H54 (cell line): Measurements from ENCODE around the gene DUOXA2.

ENCODE experiments used
- DNase-seq: peaks from one replicate; pipeline ENCODE4 v3.0.0; 2011; ENCODE audit warnings: low spot score, mixed read lengths; ENCODE audit not compliant: insufficient read length
- FAIRE-seq: peaks from 3 replicates; lab custom pipeline; 2011; peaks lifted over from hg19 to GRCh38; lab: Jason Lieb, UNC
- POLR2A ChIP-seq: IDR thresholded peaks from 2 replicates; pipeline ENCODE4 v1.6.1; 2011; ENCODE audit warnings: low read depth, mild to moderate bottlenecking, low read length

Gene DUOXA2

DNA sequence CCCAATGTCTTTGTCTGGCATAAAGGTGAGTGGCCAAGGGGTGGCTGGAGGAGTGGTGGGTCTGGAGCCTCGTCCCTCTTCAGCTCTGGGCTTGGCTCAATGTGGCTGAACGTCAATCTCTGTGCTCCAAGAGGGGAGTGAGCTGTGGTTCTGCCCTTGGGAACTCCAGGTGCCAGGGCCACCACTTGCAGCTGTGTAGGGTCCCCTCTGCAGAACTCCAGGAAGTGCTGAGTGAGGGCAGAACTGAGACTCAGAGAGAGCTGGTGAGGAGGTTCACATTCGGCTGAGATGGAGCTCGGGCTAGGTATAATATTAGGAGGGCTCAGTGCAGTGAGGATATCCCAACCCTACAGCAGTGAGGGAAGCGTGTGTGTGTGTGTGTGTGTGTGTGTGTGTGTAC, 27.3 kb downstream of the DUOXA2 start:
- no peak for DNase-seq
- TF ChIP-seq POLR2A: no peak
- FAIRE-seq: no peak

DNA sequence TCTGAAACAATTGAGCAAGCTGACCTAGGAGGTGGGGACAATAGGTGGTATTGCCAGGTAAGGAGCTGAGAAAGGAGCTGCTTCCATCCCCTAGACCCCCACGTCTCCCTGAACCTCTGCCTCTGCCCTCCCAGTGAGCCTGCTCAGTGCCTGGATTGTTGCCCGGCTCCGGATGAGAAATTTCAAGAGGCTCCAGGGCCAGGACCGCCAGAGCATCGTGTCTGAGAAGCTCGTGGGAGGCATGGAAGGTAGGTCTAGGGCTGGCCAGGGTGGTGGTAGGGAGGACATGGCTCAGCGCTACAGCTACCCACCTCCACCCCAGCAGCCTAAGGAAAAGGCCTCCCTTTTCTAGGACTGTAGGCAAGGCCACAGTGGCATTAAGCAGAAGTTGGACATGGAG, 28.9 kb downstream of the DUOXA2 start:
- TF ChIP-seq POLR2A: no peak
- FAIRE-seq: no peak
- no peak for DNase-seq

DNA sequence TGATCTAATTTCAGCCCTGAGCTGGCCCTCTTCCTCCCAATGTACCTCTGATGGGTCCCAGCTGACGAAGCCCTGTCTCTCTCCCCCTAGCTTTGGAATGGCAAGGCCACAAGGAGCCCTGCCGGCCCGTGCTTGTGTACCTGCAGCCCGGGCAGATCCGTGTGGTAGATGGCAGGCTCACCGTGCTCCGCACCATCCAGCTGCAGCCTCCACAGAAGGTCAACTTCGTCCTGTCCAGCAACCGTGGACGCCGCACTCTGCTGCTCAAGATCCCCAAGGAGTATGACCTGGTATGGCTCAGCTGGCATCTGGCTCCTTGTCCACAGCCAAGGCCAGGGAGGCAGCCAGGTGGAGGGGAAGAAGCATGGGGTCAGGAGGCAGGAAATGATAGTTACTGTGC, 29.8 kb downstream of the DUOXA2 start:
- DNase-seq: no peak
- no peak for FAIRE-seq
- no peak for TF ChIP-seq POLR2A

DNA sequence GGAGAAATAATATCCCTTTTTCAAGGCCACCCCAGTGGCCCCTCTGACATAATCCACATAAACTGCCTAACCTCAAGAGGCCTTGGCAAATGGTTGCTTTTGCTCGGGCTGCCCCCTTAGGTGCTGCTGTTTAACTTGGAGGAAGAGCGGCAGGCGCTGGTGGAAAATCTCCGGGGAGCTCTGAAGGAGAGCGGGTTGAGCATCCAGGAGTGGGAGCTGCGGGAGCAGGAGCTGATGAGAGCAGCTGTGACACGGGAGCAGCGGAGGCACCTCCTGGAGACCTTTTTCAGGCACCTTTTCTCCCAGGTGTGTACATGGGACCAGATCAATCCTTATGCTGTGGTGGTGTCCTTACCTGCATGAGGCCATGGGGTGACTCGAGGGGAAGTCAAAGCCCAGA, 30.6 kb downstream of the DUOXA2 start:
- DNase-seq (no peak), FAIRE-seq (no peak)
- no peak for TF ChIP-seq POLR2A

DNA sequence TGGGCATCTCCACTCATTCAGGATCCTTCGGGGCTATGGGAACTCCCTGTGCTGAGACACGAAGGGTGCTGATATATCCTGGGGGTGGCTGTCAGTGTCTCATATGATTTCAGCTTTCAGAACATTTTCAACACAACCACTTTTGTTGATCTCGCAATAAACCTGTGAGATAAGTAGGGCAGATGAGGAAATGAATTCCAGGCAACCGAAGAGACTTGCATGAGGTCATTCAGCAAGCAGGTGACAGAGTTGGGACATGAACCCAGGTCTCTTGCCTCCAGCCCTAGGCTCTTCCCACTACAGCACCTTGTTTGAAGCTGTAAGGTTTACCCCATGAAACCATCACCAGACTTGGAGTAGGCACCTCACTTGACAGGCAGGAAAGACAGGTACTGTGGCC, 32.3 kb downstream of the DUOXA2 start:
- no peak for FAIRE-seq

DNA sequence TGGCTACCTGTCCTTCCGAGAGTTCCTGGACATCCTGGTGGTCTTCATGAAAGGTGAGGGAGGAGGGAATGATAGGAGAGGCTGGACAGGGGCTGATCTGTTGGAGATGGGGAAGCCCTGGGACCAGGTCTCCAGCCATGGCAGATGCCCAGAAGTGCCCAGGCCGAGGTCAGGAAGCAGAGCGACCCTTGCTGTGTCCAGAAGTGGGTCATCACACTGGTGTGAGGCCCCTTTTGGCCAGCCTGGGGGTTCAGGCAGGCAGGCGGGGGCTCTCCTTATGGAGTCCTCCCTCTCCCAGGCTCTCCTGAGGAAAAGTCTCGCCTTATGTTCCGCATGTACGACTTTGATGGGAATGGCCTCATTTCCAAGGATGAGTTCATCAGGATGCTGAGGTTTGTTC, 33.5 kb downstream of the DUOXA2 start:
- TF ChIP-seq POLR2A: no peak
- FAIRE-seq (no peak), DNase-seq (no peak)

More for the DNA sequence above, 32.3 kb downstream of the DUOXA2 start:
- TF ChIP-seq POLR2A: no peak
- DNase-seq: no peak

DNA sequence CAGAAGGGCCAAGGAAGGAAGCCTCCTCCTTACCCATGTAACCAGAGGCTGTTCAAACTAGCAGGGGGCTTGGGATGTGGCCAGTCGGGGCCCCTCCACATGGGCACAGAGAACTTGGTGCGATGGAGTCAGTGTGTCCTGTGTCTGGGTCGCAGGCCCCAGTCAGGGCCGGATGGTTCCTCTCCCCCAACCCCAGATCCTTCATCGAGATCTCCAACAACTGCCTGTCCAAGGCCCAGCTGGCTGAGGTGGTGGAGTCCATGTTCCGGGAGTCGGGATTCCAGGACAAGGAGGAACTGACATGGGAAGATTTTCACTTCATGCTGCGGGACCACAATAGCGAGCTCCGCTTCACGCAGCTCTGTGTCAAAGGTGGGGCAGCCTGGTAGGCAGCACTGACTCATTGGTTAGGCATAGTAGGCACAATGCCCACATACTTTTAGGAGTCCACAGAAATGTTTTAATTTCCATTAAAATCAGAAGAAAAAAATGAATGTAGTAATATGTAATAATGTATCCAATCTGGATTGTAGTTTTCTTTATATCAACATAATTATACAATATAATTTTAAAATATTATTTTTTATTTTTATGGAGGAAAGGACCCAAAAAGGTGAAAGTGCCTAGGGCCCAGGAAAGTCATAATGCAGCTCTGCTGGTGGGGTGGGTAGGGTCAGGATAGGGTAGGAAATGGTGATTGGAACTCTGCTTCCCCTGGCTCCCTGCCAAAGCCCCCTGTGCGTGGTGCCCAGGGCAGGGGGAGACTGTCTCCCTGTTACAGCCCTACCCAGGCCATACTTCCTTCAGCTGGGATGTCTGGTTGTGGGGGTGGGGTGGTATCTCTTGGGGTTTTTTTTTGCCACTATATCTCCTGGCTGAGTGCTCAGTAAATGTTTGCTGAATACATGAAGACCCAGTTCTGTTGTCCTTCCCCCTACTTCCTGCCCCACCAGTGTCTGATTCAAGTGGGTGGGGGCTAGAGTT, 34.2 kb downstream of the DUOXA2 start:
- DNase-seq (no peak), FAIRE-seq (no peak)
- no peak for TF ChIP-seq POLR2A

DNA sequence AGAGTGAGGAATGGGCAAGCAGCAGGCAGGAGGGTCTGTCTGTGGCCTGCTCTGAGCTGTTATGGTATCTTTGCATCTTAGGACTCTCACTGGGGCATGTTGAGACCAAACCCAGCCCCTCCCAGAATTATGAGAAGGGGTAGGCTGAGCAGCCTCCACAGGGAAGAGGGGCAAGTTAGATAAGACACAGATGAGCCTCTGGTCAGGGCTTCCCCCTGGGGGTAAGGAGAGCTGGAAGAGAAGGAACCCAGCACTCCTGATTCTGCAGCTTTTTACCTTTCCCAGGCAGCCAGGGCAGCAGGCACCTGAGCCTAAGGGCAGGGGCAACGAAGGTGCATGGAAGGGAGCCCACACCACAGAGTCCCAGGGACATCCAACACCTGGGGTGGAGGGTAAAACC, 34.9 kb downstream of the DUOXA2 start:
- no peak for FAIRE-seq
- no peak for DNase-seq
- no peak for TF ChIP-seq POLR2A

DNA sequence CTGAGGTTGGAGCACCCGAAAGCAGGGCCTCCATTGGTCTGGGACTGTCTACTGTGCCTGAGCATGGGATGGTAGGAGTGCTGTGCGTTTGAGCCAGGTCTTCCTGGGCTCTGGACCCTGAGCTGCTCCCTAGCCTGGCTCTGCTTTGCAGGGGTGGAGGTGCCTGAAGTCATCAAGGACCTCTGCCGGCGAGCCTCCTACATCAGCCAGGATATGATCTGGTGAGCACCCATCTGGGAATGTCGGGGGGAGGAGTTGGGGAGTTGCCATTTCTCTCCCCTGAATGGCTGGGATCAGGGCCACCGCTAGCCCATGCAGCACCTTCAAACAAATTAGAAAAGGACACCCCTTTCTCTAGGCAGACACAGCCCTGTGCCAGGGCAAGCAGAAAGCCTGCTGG, 36.4 kb downstream of the DUOXA2 start:
- no peak for TF ChIP-seq POLR2A
- FAIRE-seq (no peak), DNase-seq (no peak)

DNA sequence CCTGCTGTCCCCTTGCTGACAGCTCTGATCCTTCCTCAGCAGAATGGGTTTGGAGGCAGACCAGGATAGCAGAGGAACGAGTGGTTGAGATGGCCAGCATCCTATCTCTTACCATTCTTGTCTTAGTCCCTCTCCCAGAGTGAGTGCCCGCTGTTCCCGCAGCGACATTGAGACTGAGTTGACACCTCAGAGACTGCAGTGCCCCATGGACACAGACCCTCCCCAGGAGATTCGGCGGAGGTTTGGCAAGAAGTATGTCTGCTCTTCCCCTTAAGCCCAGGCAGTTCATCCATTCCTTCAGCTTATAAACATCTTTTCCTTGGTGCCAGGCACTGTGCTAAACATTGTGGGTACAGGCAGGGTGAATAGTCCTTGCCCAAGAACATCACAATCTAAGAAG, 36.9 kb downstream of the DUOXA2 start:
- FAIRE-seq (no peak), DNase-seq (no peak)
- no peak for TF ChIP-seq POLR2A

DNA sequence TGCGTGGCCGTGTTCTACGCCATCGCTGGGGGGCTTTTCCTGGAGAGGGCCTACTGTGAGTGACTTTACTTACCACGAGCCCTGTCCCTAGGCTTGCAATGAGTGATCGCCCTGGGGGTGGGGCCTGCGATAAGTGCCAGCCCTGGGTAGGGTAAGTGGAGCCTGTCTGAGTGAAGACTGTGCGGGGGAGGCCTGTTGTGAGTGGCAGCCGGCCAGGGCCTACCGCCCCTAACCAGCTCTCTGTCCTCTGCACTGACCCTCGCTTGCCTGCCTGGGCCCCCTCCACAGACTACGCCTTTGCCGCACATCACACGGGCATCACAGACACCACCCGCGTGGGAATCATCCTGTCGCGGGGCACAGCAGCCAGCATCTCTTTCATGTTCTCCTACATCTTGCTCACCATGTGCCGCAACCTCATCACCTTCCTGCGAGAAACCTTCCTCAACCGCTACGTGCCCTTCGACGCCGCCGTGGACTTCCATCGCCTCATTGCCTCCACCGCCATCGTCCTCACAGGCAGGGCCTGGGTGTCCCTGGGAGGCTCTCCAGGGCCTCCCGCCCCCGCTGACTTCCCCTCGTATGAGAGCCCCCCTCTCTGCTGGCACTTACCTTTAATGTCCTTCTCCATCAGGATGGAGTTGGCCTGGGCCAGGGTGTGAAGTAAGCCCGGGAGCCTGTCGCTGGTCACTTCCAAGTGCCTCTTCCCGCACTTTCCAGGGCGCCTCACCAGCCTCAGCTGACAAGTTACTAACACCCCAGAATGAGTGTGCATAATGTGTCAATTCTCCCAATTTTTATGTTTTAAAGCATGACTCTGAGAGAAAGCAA, 38.1 kb downstream of the DUOXA2 start:
- DNase-seq (no peak), FAIRE-seq (no peak)
- no peak for TF ChIP-seq POLR2A

DNA sequence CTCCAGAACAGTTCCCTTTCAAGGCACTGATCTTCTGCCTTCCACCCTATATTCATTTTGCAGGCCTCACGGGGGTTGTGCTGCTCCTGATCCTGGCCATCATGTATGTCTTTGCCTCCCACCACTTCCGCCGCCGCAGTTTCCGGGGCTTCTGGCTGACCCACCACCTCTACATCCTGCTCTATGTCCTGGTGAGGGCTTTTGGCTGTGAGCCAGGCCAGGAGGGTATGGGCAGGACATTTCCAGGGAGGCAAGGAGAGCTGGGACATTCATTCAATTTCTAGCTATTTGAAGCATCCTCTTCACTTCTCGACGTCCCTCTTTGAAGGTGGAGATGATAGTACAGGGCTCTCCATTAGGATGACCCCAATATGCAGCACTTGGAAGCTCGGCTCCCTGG, 41.6 kb downstream of the DUOXA2 start:
- FAIRE-seq: no peak

DNA sequence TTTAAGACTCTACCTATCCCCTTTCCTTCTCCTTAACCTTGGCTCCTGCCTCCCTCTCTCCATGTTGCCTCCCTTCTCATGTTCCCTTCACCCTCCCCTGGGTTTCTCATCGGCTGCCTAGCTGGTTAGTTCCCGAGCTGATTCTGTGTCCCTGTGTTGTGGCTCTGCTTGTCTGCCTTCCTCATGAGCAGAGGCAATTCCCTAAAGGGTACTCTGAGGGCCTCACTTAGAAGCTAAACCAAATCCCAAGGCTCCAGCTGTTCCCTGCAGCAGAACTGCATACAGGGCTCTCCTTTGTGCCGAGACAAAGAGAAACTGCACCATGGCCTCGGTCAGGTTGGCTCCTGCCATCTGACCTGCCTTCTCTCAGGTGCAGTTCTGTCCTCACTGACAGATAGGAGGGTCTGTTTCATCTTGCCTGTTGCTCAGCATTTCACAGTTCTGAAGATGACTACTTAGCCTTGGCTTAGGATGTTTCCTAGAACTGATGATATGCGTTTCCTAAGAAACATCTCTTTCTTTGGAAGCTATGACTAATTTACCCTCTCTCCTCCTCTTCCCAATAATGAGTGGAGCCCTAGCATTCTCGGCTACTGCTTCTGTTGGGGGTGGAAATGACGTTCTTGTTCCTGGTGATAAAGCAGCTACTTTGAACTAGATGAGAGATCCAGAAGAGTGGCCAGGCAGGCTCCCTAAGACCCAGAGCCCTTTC, 42.8 kb downstream of the DUOXA2 start:
- FAIRE-seq (no peak), DNase-seq (no peak)
- TF ChIP-seq POLR2A: no peak

More for the DNA sequence above, 41.6 kb downstream of the DUOXA2 start:
- no peak for DNase-seq
- TF ChIP-seq POLR2A: no peak
